ENCODE data around the gene APIP. TPM values are rescaled to one million over a fixed set of nuclear protein-coding genes. Genes with fewer than 3 reads are reported as not detected.

Gene APIP
- total RNA-seq, 1 donor = 27.5 TPM

GRCh38 chr11:34864424-34864823 lies 51.8 kb downstream of the APIP start:
- no peaks in the 10 kb centered on the region for H3K36me3 ChIP-seq (ENCODE audit: insufficient read depth, low read length)
- no peaks in the 10 kb centered on the region for H3K79me2 ChIP-seq (ENCODE audit: insufficient read depth, low read length)
- H3K27me3 ChIP-seq (ENCODE audit: insufficient read depth, low read length) = peaks cover 19% of the 10 kb centered on the region
- no peaks in the 10 kb centered on the region for H3K4me1 ChIP-seq (ENCODE audit: insufficient read depth, low read length)
- no peak overlapping the region for H3K4me2 ChIP-seq (ENCODE audit: insufficient read depth, low read length)
- no peak overlapping the region for H3K4me3 ChIP-seq (ENCODE audit: insufficient read depth, low read length)
- DNase-seq (ENCODE audit: insufficient read length, low spot score, missing footprints) = no peak
- no peak overlapping the region for H2AFZ ChIP-seq (ENCODE audit: low read length)
- no peaks in the 10 kb centered on the region for H3K9me3 ChIP-seq (ENCODE audit: low read depth, low read length)
- no peak overlapping the region for H3K27ac ChIP-seq (ENCODE audit: low read depth, low read length)
- TF ChIP-seq CTCF (IDR thresholded peaks at IDR 0.05; ENCODE audit: extremely low read depth, low read depth, low read length) = no peak
- no peaks in the 10 kb centered on the region for H4K20me1 ChIP-seq (ENCODE audit: insufficient read depth, low read length)

DNA sequence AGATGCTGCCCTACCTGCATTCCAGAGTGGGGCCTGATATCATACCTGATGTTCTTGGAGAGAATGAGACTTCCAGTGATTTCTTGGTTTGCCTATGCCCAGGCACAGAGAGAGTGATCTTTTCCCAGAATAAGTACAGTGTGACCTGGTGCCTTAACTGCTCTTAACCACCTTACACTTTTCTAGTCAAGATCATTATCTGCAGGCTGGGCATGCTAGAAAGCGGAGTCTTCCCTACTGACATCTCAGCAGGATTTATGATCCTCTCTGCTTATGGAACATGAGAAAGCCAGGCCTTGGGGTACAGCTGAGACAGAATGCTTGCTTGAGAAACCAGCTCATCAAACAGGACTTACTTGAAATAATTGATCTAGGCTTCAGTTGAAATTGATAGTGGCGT lies 53.1 kb downstream of the APIP start:
- H3K36me3 ChIP-seq (ENCODE audit: insufficient read depth, low read length) = no peaks in the 10 kb centered on the region
- H4K20me1 ChIP-seq (ENCODE audit: insufficient read depth, low read length) = no peaks in the 10 kb centered on the region
- no peaks in the 10 kb centered on the region for H3K9me3 ChIP-seq (ENCODE audit: low read depth, low read length)
- no peak for TF ChIP-seq CTCF (IDR thresholded peaks at IDR 0.05; ENCODE audit: extremely low read depth, low read depth, low read length)
- peaks cover 26% of the 10 kb centered on the region for H3K27me3 ChIP-seq (ENCODE audit: insufficient read depth, low read length)
- no peak overlapping the region for H2AFZ ChIP-seq (ENCODE audit: low read length)
- no peak for DNase-seq (ENCODE audit: insufficient read length, low spot score, missing footprints)
- no peak overlapping the region for H3K27ac ChIP-seq (ENCODE audit: low read depth, low read length)
- H3K4me2 ChIP-seq (ENCODE audit: insufficient read depth, low read length) = no peak overlapping the region
- H3K4me3 ChIP-seq (ENCODE audit: insufficient read depth, low read length) = no peak overlapping the region
- H3K79me2 ChIP-seq (ENCODE audit: insufficient read depth, low read length) = no peaks in the 10 kb centered on the region
- H3K4me1 ChIP-seq (ENCODE audit: insufficient read depth, low read length) = no peaks in the 10 kb centered on the region

DNA sequence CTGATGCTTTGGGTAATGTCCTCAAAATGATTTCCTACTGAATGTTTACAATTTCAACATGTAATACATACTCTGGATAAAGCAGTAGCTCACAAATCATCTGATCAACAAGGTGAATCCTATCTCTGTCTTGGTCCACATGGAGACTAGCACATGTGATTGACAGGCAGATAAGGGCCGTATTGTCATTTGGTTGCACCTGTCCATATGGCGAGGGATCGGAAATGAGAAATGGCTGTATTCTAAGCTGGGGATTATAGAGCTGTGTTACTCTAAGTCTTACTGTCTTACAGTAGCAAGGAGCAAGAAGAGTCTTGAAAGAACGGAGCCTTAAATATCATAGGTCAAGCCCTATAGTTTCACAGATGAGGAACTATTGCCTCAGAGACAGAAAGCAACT lies 55.7 kb downstream of the APIP start:
- no peak overlapping the region for H3K27ac ChIP-seq (ENCODE audit: low read depth, low read length)
- no peak overlapping the region for H2AFZ ChIP-seq (ENCODE audit: low read length)
- no peaks in the 10 kb centered on the region for H3K4me1 ChIP-seq (ENCODE audit: insufficient read depth, low read length)
- H4K20me1 ChIP-seq (ENCODE audit: insufficient read depth, low read length) = no peaks in the 10 kb centered on the region
- no peak overlapping the region for H3K4me2 ChIP-seq (ENCODE audit: insufficient read depth, low read length)
- H3K36me3 ChIP-seq (ENCODE audit: insufficient read depth, low read length) = no peaks in the 10 kb centered on the region
- no peak for DNase-seq (ENCODE audit: insufficient read length, low spot score, missing footprints)
- H3K27me3 ChIP-seq (ENCODE audit: insufficient read depth, low read length) = peaks cover 32% of the 10 kb centered on the region
- no peak overlapping the region for H3K4me3 ChIP-seq (ENCODE audit: insufficient read depth, low read length)
- TF ChIP-seq CTCF (IDR thresholded peaks at IDR 0.05; ENCODE audit: extremely low read depth, low read depth, low read length) = no peak
- H3K9me3 ChIP-seq (ENCODE audit: low read depth, low read length) = no peaks in the 10 kb centered on the region
- no peaks in the 10 kb centered on the region for H3K79me2 ChIP-seq (ENCODE audit: insufficient read depth, low read length)

GRCh38 chr11:34860034-34860433 lies 56.1 kb downstream of the APIP start:
- Histone ChIP-seq H3K9me3 (ENCODE audit: low read depth, low read length) (no peaks in the 10 kb centered on the region), H3K4me1 (ENCODE audit: insufficient read depth, low read length) (no peaks in the 10 kb centered on the region), H3K27ac (ENCODE audit: low read depth, low read length) (no peak overlapping the region), H3K36me3 (ENCODE audit: insufficient read depth, low read length) (no peaks in the 10 kb centered on the region), H3K4me2 (ENCODE audit: insufficient read depth, low read length) (no peak overlapping the region), H3K4me3 (ENCODE audit: insufficient read depth, low read length) (no peak overlapping the region), H4K20me1 (ENCODE audit: insufficient read depth, low read length) (no peaks in the 10 kb centered on the region), H3K79me2 (ENCODE audit: insufficient read depth, low read length) (no peaks in the 10 kb centered on the region), H3K27me3 (ENCODE audit: insufficient read depth, low read length) (peaks cover 32% of the 10 kb centered on the region), H2AFZ (ENCODE audit: low read length) (no peak overlapping the region)
- TF ChIP-seq CTCF (IDR thresholded peaks at IDR 0.05; ENCODE audit: extremely low read depth, low read depth, low read length) = no peak
- no peak for DNase-seq (ENCODE audit: insufficient read length, low spot score, missing footprints)
